H9 (cell line): ENCODE measurements around the gene SMAD3. TPM values are rescaled to one million over a fixed set of nuclear protein-coding genes. Genes with fewer than 3 reads are reported as not detected.

Experiments used
- DNase-seq: peaks from one replicate; pipeline ENCODE4 v3.0.0-alpha.2; 2017
- H2AFZ ChIP-seq: one replicate; pipeline ENCODE4 v1.6.1; 2013; ENCODE audit warnings: mild to moderate bottlenecking, low read length, control low read depth, moderate library complexity
- H2AK5ac ChIP-seq: 2 replicates; pipeline ENCODE4 v1.6.1; 2013; ENCODE audit warnings: low read length, control low read depth, mixed read lengths; ENCODE audit not compliant: insufficient read length
- H2BK120ac ChIP-seq: one replicate; pipeline ENCODE4 v1.6.1; 2013; ENCODE audit warnings: low read depth, mild to moderate bottlenecking, low read length, control low read depth, inconsistent platforms; ENCODE audit not compliant: poor library complexity, severe bottlenecking
- H2BK12ac ChIP-seq: 2 replicates; pipeline ENCODE4 v1.6.1; 2013; ENCODE audit warnings: low read length, control low read depth, mixed read lengths, low read depth; ENCODE audit not compliant: insufficient read length
- H2BK15ac ChIP-seq: 2 replicates; pipeline ENCODE4 v1.6.1; 2013; ENCODE audit warnings: low read depth, low read length, control low read depth
- H2BK20ac ChIP-seq: one replicate; pipeline ENCODE4 v1.6.1; 2013; ENCODE audit warnings: low read depth, mild to moderate bottlenecking, low read length, control low read depth, inconsistent platforms; ENCODE audit not compliant: poor library complexity, severe bottlenecking
- H2BK5ac ChIP-seq: 2 replicates; pipeline ENCODE4 v1.6.1; 2013; ENCODE audit warnings: low read length, control low read depth, mixed read lengths; ENCODE audit not compliant: insufficient read length
- H3K14ac ChIP-seq: 2 replicates; pipeline ENCODE4 v1.6.1; 2013; ENCODE audit warnings: low read length, control low read depth; ENCODE audit not compliant: insufficient read depth
- H3K18ac ChIP-seq: 2 replicates; pipeline ENCODE4 v1.6.1; 2013; ENCODE audit warnings: low read depth, mild to moderate bottlenecking, mixed read lengths, low read length, control low read depth; ENCODE audit not compliant: insufficient read length
- H3K23ac ChIP-seq: 2 replicates; pipeline ENCODE4 v1.6.1; 2013; ENCODE audit warnings: low read length, control low read depth, mixed read lengths, low read depth; ENCODE audit not compliant: insufficient read length
- H3K23me2 ChIP-seq: 2 replicates; pipeline ENCODE4 v1.6.1; 2013; ENCODE audit warnings: low read depth, mild to moderate bottlenecking, mixed read lengths, low read length, control low read depth; ENCODE audit not compliant: insufficient read length, poor library complexity, severe bottlenecking
- H3K27ac ChIP-seq: 2 replicates; pipeline ENCODE4 v1.5.1; 2013; ENCODE audit warnings: low read length, control low read depth, mixed read lengths, low read depth; ENCODE audit not compliant: insufficient read length
- H3K27me3 ChIP-seq: 2 replicates; pipeline ENCODE4 v1.6.1; 2013; ENCODE audit warnings: low read length, control low read depth, inconsistent platforms; ENCODE audit not compliant: insufficient read depth
- H3K4ac ChIP-seq: 2 replicates; pipeline ENCODE4 v1.6.1; 2013; ENCODE audit warnings: low read depth, mild to moderate bottlenecking, control low read depth, inconsistent platforms, low read length, moderate library complexity
- H3K4me1 ChIP-seq: 2 replicates; pipeline ENCODE4 v1.6.1; 2013; ENCODE audit warnings: low read length, control low read depth, inconsistent platforms; ENCODE audit not compliant: insufficient read depth
- H3K4me2 ChIP-seq: 2 replicates; pipeline ENCODE4 v1.6.1; 2013; ENCODE audit warnings: low read length, control low read depth, mixed read lengths; ENCODE audit not compliant: insufficient read length, insufficient read depth
- H3K56ac ChIP-seq: 2 replicates; pipeline ENCODE4 v1.6.1; 2013; ENCODE audit warnings: low read depth, mild to moderate bottlenecking, mixed read lengths, low read length, control low read depth; ENCODE audit not compliant: insufficient read length
- H3K79me1 ChIP-seq: 2 replicates; pipeline ENCODE4 v1.6.1; 2013; ENCODE audit warnings: low read depth, mild to moderate bottlenecking, moderate library complexity, low read length, control low read depth, inconsistent platforms; ENCODE audit not compliant: insufficient read depth, poor library complexity, severe bottlenecking
- H3K79me2 ChIP-seq: 2 replicates; pipeline ENCODE4 v1.6.1; 2013; ENCODE audit warnings: low read length, control low read depth, inconsistent platforms; ENCODE audit not compliant: insufficient read depth
- H3K9ac ChIP-seq: 2 replicates; pipeline ENCODE4 v1.6.1; 2013; ENCODE audit warnings: low read length, control low read depth, mixed read lengths; ENCODE audit not compliant: insufficient read length; ENCODE audit errors: extremely low read depth
- H3K9me3 ChIP-seq: one replicate; pipeline ENCODE4 v1.6.1; 2013; ENCODE audit warnings: low read depth, low read length, inconsistent platforms; ENCODE audit not compliant: control insufficient read depth
- H3T11ph ChIP-seq: one replicate; pipeline ENCODE4 v1.6.1; 2013; ENCODE audit warnings: mild to moderate bottlenecking, low read length, control low read depth, inconsistent platforms
- H4K20me1 ChIP-seq: one replicate; pipeline ENCODE4 v1.6.1; 2013; ENCODE audit not compliant: control insufficient read depth, insufficient read length, insufficient read depth
- H4K5ac ChIP-seq: 2 replicates; pipeline ENCODE4 v1.6.1; 2013; ENCODE audit warnings: low read depth, mild to moderate bottlenecking, mixed read lengths, low read length, control low read depth; ENCODE audit not compliant: insufficient read length
- H4K8ac ChIP-seq: replicated peaks from 2 replicates; pipeline ENCODE4 v1.6.1; 2013; ENCODE audit warnings: low read length, control low read depth, mixed read lengths, low read depth; ENCODE audit not compliant: insufficient read length
- H4K91ac ChIP-seq: 2 replicates; pipeline ENCODE4 v1.6.1; 2013; ENCODE audit warnings: low read depth, mild to moderate bottlenecking, moderate library complexity, mixed read lengths, low read length, control low read depth; ENCODE audit not compliant: insufficient read length
- H3K27ac Mint-ChIP-seq, 3 experiments: 2 replicates in 2 of 3; 3 replicates in 1 of 3; pipeline ENCODE4 v1.8.0; 2020 to 2021; ENCODE audit warnings: mixed read lengths in 3 of 3, mild to moderate bottlenecking in 1 of 3, moderate library complexity in 1 of 3
- H3K27me3 Mint-ChIP-seq: 2 replicates; pipeline ENCODE4 v1.8.0; 2021; ENCODE audit warnings: low read depth, mild to moderate bottlenecking, moderate library complexity, mixed read lengths
- H3K36me3 Mint-ChIP-seq, 3 experiments: 2 replicates in 2 of 3; 3 replicates in 1 of 3; pipeline ENCODE4 v1.8.0; 2020 to 2021; ENCODE audit warnings: low read depth in 3 of 3, mixed read lengths in 3 of 3; ENCODE audit not compliant: insufficient read depth in 1 of 3
- H3K4me1 Mint-ChIP-seq, 2 experiments: 2 replicates each; pipeline ENCODE4 v1.8.0; 2020; ENCODE audit warnings: mixed read lengths in 2 of 2
- H3K4me3 Mint-ChIP-seq, 2 experiments: 2 replicates in 1 of 2; 3 replicates in 1 of 2; pipeline ENCODE4 v1.8.0; 2020 to 2021; ENCODE audit warnings: mild to moderate bottlenecking in 2 of 2, mixed read lengths in 2 of 2, moderate library complexity in 1 of 2
- H3K9me3 Mint-ChIP-seq, 2 experiments: 2 replicates in 1 of 2; 3 replicates in 1 of 2; pipeline ENCODE4 v1.8.0; 2020; ENCODE audit warnings: mild to moderate bottlenecking in 2 of 2, mixed read lengths in 2 of 2, moderate library complexity in 1 of 2
- WGBS: extraction: QIAGEN DNeasy Blood & Tissue Kit; methylation state at CpG from one replicate; pipeline ENCODE4 v1.1.7; 2013; ENCODE audit warnings: missing lambda C conversion rate, low lambda C conversion rate, mixed read lengths; ENCODE audit not compliant: insufficient read length; ENCODE audit errors: extremely low coverage; 5-methylcytosine and 5-hydroxymethylcytosine counted together
- total RNA-seq: library from RNA; stranded (reverse); gene quantifications from 2 replicates; pipeline ENCODE4 v1.2.1, GENCODE V29; 2021
- TF ChIP-seq, protein P1 (sequence below): fragments of 200-600 bp; sonication (generic); conservative IDR thresholded peaks from 3 replicates; pipeline ENCODE4 v1.8.0; 2021; ENCODE audit warnings: antibody characterized with exemption, mild to moderate bottlenecking

The SMAD3 gene
- total RNA-seq, 1 experiment from 2014 or later = 26.7 TPM

DNA sequence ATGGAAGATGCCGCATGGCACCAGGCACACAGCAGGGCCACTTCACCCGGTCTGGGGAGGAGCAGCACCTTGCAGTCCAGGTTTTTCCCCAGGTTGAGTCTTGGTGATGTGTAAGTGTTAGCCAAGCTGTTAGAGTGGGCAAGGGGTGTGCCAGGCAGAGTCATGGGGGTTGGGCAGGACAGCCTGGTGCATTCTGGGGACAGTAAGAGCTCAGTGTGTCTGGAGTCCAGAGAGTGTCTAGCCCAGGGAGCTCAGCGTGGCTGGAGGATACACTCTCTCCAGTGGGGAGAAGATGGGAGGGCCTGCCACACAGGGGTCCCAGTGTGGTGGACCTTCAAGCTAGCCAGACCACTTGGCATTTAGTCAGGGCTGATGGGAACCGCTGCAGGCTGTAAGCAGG, 101.7 kb downstream of the SMAD3 start:
- Histone ChIP-seq H2BK5ac (no peak overlapping the region), H3K27me3 (no peaks in the 10 kb centered on the region), H3K9me3 (no peaks in the 10 kb centered on the region), H3K27ac (no peak overlapping the region), H2AK5ac (no peak overlapping the region), H3K79me1 (no peaks in the 10 kb centered on the region), H3K23me2 (no peaks in the 10 kb centered on the region), H4K8ac (no peak overlapping the region), H2BK120ac (no peak overlapping the region), H3K18ac (no peak overlapping the region), H3K4me1 (peaks cover 10% of the 10 kb centered on the region; the same call in 1 of the 2 replicates), H2BK15ac (no peak overlapping the region), H3T11ph (no peak overlapping the region), H3K4me2 (no peak overlapping the region), H3K9ac (no peak overlapping the region), H3K56ac (no peak overlapping the region), H2BK20ac (no peak overlapping the region), H2BK12ac (no peak overlapping the region), H3K4ac (no peak overlapping the region), H4K20me1 (no peaks in the 10 kb centered on the region), H4K91ac (no peak overlapping the region), H4K5ac (no peak overlapping the region), H3K14ac (no peak overlapping the region), H3K23ac (no peak overlapping the region), H2AFZ (no peak overlapping the region), H3K79me2 (no peaks in the 10 kb centered on the region)
- TF ChIP-seq, protein P1, sequence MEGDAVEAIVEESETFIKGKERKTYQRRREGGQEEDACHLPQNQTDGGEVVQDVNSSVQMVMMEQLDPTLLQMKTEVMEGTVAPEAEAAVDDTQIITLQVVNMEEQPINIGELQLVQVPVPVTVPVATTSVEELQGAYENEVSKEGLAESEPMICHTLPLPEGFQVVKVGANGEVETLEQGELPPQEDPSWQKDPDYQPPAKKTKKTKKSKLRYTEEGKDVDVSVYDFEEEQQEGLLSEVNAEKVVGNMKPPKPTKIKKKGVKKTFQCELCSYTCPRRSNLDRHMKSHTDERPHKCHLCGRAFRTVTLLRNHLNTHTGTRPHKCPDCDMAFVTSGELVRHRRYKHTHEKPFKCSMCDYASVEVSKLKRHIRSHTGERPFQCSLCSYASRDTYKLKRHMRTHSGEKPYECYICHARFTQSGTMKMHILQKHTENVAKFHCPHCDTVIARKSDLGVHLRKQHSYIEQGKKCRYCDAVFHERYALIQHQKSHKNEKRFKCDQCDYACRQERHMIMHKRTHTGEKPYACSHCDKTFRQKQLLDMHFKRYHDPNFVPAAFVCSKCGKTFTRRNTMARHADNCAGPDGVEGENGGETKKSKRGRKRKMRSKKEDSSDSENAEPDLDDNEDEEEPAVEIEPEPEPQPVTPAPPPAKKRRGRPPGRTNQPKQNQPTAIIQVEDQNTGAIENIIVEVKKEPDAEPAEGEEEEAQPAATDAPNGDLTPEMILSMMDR = no peak
- H3K36me3 Mint-ChIP-seq = peaks cover 10 to 43% (median 21%) of the 10 kb centered on the region in 3 experiments
- WGBS = no CpG with 5 or more reads among the region's 4 CpGs
- peak overlapping the region in 1 of 3 experiments; percentile 77; a peak in 2 of 7 replicates for H3K27ac Mint-ChIP-seq
- H3K4me1 Mint-ChIP-seq = peaks cover 49 to 50% of the 10 kb centered on the region in 2 experiments
- no peaks in the 10 kb centered on the region; the same call in 1 of the 2 replicates for H3K27me3 Mint-ChIP-seq
- peak overlapping the region in 1 of 2 experiments; percentile 26; a peak in 1 of 5 replicates for H3K4me3 Mint-ChIP-seq
- H3K9me3 Mint-ChIP-seq = no peaks in the 10 kb centered on the region; a peak in 2 of 5 replicates
- no peak for DNase-seq
